ENCODE results near the gene COL6A2.
A peak's percentile ranks its signal among the peaks of the same experiment; 100 is the strongest.
"Not testable (repeated sequence)": the region's sequence is repeated elsewhere in the genome, so short reads cannot be mapped to it uniquely, and the experiment has no call there.

The COL6A2 gene

DNA sequence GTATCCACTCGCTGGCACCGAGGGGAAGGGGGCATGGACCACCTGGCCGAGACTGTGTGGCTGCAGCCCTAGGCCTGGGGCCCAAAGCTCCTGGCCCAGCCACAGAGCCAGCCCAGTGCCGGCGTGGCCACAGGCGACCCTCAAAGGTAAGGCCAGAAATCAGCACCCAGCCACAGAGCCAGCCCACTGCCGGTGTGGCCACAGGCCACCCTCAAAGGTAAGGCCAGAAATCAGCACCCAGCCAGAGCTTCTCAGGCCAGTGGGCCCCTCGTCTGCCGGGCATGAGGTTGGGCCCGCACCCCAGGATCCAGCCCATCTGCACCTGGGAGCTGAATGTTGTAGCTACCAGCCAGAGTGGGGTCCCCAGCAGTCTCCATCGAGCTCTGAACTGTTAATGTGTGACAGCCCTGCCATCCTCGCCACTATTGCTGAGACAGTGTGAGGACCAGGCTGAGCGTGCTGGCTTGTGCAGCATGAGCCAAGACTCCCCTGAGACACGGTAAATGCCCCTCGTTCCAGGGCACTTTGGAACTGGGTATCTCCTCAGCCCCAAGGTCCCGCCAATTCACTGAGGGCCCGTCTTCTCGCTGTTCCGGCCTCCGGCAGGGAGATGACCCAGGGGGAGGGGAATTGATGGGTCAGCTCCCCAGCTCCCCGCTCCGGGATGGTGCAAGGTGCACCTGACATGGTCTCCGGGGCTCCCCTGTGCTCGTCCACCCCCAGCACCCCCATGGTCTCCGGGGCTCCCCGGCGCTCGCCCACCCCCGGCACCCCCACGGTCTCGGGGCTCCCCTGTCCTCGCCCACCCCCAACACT lies 62.1 kb downstream of the COL6A2 start:
- DNase-seq = peak; percentile 11

DNA sequence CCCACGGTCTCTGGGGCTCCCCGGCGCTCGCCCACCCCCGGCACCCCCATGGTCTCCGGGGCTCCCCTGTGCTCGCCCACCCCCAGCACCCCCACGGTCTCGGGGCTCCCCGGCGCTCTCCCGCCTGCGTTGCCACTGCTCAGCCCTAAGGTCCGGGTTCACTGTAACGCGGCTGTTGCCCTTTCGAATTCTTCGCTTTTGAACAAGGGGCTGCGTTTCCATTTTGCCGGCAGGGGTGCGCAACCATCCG lies 62.7 kb downstream of the COL6A2 start:
- peak; percentile 3 for DNase-seq

DNA sequence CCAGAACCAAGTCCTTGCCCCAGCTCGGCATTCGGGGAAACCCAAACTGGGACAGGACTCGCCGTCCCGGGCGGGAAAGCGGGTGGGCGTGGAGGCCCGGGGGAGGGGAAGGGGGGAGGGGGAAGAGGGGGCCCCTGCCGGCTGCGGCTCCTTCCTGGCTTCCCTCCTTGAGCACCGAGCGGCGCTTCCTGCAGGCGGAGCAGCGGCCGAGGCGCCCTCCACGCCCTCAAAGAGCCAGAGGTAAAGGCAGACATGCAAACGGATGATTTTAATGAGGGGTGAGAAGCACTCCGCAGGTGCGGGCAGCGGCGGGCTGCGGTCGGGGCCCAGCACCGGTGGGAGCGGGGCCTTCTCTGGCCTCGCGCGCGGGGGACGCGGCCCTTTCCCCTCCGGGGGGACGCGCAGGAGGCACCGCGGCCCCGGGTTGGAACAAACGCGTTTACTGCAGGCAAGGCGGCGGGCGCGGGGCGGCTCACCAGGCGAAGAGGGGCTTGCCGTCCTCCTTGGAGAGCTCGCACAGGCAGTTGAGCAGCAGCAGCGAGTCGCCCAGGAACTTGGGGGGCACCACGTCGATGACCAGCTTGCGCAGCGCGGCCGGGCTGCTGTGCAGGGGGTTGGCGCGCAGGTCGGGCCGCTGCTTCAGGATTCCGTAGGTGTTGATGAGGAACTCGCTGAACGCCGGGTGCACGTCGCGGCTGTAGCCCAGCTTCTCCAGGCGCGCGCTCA lies 63.2 kb downstream of the COL6A2 start:
- DNase-seq = no peak

DNA sequence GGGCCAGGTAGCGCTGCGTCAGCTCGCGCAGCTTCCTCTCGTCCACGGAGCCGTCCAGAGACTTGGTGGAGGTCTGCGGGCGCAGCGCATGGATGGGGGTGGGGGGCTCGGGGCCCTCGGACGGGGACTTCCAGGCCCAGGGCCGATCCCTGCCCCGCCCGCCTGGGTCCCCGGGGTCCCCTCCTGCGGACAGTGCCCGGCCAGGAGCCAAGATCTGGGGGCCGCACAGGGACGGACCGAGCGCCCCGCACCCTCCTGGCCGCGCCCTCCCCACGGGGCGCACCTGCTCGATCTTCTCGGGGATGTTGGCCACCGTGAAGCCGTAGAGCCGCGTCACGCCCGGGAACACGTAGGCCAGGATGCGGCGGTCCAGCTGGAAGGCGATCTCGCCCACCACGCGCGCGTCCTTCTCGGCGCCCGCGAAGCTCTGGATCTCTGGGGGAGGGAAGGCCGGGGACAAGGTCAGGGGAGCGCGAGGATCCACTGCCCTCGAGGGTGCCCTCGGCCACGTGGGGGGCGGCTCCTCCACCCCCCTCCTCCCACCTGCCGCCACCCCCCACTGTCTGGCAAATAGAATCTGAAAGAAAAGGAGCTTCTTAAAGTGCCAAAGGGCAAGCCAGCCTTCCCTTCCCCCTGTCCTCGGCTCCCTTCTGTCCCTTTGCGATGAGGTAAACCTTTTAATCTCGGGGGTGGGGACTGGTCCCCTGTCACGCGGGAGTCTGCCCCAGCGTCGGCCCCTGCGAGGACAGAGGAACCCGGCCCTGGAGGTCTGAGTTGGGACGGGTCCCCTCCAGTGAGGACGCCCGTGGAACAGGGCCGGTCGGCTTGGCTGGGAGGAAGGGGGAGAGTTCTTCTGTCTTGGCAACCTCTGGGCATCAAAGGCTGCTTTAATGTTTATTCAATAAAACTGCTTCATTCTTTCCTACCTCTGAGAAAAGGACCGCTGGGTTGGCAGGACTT lies 64.0 kb downstream of the COL6A2 start:
- DNase-seq = no peak

DNA sequence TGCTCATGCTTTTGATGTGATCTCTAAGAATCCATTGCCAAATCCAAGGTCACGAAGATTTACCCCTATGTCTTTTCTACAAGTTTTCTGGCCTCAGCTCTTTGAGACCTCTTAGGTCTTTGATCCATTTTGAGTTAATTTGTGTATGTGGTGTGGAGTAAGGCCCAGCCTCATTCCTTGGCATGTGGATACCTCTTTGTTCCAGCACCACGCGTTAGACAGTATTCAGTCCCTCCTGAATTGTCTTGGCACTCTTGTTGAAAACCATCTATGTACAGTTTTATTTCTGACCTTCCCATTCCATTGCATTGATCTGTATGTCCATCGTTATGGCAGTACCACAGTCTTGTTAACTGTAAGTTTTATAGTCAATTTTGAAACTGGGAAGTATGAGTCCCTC lies 65.5 kb downstream of the COL6A2 start:
- DNase-seq = no peak

DNA sequence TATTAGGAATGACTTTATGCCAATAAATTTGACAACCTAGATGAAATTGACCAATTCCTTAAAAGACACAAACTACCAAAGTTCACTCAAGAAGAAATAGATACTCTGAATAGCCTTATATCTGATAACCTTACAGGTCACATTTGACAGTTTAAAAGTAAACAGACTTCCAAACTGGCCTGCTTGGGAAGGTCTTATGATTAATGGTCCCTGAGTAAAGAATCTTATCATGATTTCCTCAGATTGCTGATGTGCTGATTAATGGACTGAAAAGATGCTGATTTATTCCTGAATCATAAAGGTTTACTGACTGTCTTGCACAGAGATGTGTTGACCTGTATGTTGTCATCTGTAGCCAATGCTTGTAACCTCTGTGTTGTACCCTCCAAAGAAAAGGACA lies 67.2 kb downstream of the COL6A2 start:
- DNase-seq = no peak

DNA sequence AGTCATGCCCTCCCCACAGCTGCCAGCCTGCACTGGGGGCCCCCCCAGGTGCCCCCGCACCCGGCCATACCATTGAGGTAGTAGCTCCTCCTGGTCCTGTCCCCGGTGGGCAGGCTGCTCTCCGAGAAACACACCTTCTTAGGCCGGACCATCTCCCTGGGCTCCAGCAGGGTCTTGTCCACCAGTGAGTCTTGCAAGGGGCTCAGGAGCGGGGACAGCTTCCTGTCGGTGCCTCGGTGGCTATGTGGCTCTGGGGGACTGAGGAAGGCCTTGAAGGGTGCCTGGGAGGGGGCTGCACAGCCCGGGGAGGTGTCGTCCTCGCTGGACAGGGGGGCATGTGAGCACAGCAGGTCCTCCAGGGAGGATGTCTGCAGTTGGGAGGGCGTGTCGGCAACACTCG lies 70.3 kb downstream of the COL6A2 start:
- no peak for DNase-seq

DNA sequence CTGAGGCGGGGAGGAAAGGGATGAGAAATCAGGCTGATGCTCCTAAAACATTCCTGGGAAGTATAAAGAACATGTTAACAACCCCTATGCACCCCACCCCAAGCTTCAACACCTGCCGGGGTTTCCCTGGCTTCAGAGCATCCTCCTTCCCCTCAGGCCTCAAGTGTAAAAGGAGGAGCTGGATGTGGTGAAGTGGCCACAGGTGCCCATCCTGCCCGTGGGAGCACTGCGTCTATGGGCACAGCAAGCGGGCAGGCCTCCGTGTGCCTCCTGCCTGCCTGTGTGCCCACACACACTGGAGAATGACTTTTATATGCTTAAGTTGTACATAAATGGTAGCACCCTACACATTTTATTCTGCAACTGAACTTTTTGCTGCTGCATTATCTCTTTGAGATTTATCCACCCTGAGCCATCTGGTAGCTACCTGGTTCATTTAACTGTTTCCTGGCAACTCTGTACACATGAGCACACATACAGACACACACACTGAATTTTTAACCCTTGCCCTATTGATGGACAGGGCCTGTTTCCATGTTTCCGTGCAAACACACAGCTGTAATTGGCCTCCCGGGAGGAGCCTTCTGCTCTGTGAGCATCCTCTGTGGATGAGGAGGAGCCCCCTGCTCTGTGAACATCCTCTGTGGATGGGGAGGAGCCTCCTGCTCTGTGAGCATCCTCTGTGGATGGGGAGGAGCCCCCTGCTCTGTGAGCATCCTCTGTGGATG lies 70.9 kb downstream of the COL6A2 start:
- no peak for DNase-seq

DNA sequence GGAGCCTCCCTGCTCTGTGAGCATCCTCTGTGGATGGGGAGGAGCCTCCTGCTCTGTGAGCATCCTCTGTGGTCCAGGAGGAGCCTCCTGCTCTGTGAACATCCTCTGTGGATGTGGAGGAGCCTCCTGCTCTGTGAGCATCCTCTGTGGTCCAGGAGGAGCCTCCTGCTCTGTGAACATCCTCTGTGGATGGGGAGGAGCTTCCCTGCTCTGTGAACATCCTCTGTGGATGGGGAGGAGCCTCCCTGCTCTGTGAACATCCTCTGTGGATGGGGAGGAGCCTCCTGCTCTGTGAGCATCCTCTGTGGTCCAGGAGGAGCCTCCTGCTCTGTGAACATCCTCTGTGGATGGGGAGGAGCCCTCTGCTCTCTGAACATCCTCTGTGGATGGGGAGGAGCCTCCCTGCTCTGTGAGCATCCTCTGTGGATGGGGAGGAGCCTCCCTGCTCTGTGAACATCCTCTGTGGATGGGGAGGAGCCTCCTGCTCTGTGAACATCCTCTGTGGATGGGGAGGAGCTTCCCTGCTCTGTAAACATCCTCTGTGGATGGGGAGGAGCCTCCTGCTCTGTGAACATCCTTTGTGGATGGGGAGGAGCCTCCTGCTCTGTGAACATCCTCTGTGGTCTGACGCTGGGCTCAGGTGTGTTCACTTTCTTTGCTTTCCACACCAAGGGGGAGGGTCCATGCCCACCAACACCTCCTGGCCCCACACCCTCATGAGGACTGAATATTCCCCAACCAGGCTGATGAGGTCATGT lies 72.7 kb downstream of the COL6A2 start:
- not testable (repeated sequence) for DNase-seq

DNA sequence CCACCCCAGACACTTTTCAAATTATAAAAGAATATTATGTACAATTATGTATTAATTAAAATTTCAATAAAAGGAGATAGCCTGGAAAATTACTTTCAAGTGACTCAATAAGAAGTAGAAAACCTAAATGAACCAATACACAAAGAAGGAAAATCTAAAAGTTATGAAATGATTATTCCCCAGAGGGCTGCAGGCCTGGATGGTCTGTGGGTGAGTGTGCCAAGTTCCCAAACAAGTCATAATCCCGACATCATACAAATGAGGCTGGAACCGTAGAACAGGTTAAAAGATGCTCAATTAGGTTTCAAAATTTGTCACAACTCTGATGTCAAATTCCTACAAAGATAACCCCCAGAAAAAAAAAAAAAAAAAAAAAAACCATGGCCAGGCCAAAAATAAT lies 73.7 kb downstream of the COL6A2 start:
- DNase-seq = no peak

DNA sequence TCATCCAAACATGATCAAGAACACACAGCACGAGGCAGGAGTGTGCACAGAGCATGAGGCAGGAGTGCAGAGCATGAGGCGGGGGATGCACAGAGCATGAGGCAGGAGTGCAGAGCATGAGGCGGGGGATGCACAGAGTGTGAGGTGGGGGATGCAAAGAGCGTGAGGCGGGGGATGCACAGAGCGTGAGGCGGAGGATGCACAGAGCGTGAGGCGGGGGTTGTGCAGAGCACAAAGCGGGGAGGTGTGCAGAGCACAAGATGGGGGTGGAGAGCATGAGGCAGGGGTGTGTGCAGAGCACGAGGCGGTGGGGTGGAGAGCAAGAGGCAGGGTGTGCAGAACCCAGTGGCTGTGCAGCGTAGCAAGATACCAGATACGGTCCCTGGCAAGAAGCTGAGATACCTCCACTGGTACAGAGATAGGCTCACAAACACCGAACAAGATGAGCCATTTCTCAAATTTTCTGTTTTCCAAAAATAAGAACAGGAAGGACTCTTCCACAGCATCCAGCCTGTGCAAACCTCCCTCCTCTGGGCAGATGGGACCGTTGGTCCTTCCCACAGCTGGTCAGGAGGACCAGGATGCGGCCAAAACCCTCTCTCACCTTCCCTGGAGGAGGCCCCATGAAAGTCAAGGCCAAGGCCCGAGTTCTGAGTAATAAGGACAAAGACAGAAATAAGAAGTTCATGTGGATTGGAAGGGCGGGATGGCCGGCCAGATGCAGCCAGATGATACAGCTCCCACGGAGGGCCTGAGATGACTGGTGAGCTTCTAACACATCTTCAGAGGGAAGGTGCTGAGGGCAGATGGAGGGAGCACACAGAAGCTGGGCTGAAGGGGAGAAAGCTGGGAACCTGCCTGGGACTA lies 74.3 kb downstream of the COL6A2 start:
- DNase-seq = no peak

DNA sequence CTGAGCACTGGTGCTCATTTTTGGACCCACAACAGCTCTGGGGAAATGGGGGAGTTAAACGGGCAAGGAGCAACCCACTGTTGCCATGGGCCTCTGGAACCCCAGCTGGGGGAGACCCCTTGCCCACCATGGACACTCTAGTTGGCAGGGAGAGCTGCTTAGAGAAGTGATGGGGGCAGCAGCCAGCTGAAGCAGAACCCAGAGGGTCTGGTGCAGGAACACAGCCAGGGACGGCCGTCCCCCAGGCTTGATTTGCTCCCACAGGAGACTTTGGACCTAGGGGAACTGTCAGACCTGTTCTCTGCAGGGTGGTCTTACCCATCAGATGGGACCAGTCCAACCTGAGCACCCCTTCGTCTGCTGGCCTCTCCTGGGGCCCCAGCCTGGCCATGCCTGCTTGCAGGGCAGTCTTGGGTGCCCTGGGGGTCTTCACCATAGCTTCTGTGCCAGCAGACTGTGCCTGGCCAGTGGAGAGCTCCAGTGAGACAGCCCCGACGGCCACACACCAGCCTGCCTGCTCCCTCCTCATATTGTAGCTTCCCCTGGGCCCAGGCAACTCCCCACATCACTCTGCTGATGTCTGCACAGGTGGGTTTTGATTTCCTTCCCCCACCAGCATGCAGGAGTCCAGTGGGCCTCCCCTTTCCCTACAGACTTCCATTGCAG lies 75.1 kb downstream of the COL6A2 start:
- no peak for DNase-seq

DNA sequence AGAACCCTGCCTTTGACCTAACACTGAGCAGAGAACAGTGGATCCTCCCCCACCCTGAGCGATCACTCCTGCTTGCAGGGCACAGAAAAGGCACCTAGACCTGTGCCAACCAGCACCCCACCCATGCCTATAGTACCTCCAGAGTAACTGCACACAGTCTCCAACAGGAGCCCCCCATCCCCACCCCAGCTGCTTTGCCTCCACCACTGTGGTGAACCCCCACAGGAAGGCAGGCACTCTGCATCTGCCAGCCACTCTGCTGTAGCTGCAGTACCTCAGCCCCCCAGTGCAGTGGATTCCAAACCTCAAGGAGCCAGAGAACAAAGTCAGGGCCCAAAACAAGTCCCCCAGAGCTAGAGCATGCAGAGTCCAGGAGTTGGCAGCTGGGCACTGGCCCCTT lies 75.7 kb downstream of the COL6A2 start:
- no peak for DNase-seq

DNA sequence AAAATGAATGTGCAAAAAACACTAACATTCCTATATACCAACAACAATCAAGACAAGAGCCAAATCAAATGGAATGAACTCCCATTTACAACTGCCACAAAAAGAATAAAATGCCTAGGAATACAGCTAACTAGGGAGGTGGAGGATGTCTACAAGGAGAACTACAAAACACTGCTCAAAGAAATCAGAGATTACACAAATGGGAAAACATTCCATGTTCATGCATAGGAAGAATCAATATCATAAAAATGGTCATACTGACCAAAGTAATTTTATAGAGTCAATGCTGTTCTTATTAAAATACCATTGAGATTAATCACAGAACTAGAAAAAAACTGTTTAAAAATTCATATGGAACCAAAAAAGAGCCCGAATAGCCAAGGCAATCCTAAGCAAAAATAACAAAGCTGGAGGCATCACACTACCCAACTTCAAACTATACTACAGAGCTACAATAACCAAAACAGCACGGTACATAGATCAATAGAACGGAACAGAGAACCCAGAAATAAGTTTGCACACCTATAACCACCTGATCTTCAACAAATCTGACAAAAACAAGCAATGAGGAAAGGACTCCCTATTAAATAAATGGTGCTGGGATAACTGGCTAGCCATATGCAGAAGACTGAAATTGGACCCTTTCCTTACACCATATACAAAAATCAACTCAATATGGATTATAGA lies 78.7 kb downstream of the COL6A2 start:
- DNase-seq = not testable (repeated sequence)

DNA sequence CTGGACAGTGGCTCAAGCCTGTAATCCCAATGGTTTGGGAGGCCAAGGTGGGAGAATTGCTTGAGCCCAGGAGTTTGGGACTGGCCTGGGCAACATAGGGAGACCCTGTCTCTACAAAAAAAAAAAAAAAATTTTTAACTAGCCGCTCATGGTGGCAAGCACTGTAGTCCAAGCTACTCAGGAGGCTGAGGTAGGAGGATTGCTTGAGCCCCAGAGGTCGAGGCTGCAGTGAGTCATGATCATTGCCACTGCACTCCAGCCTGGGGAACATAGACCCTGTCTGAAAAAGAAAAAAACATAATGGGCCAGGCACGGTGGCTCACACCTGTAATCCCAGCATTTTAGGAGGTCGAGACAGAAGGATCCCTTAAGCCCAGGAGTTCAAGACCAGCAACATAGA lies 81.0 kb downstream of the COL6A2 start:
- no peak for DNase-seq

All from 8988T (cell line).